Mucosa of rectum (tissue), 2 donors: ENCODE results near the gene CPA5.
"Not testable (repeated sequence)": the region's sequence is repeated elsewhere in the genome, so short reads cannot be mapped to it uniquely, and the experiment has no call there.

Source experiments
- H3K27ac ChIP-seq, 2 donors: one replicate each; pipeline ENCODE4 v1.7.0; 2013; ENCODE audit warnings: inconsistent platforms in 2 of 2, low read depth in 2 of 2, low read length in 2 of 2
- H3K27me3 ChIP-seq, 2 donors: one replicate each; pipeline ENCODE4 v1.7.0; 2013; ENCODE audit warnings: low read length in 2 of 2; ENCODE audit not compliant: control insufficient read depth in 2 of 2, insufficient read depth in 2 of 2
- H3K36me3 ChIP-seq, 2 donors: one replicate each; pipeline ENCODE4 v1.7.0; 2013; ENCODE audit warnings: low read length in 2 of 2; ENCODE audit not compliant: control insufficient read depth in 2 of 2, insufficient read depth in 2 of 2
- H3K4me1 ChIP-seq, 2 donors: one replicate each; pipeline ENCODE4 v1.7.0; 2013; ENCODE audit warnings: low read length in 2 of 2, mild to moderate bottlenecking in 1 of 2; ENCODE audit not compliant: control insufficient read depth in 2 of 2, insufficient read depth in 2 of 2
- H3K4me3 ChIP-seq, 2 donors: one replicate each; pipeline ENCODE4 v1.7.0; 2013; ENCODE audit warnings: low read length in 2 of 2
- H3K9ac ChIP-seq, 2 donors: one replicate each; pipeline ENCODE4 v1.7.0; 2013; ENCODE audit warnings: low read length in 2 of 2, low read depth in 1 of 2, mild to moderate bottlenecking in 1 of 2
- H3K9me3 ChIP-seq, 2 donors: one replicate each; pipeline ENCODE4 v1.7.0; 2013; ENCODE audit warnings: low read length in 2 of 2; ENCODE audit not compliant: control insufficient read depth in 2 of 2
- donor health status: healthy.
- donor health status: Normal muscosa, but diverticular disease.

CPA5 gene

GRCh38 chr7:130303982-130304381, 40.6 kb upstream of the CPA5 start:
- Histone ChIP-seq H3K4me3 (no peak overlapping the region), H3K27me3 (peaks cover 2 to 3% of the 10 kb centered on the region in 2 donors), H3K4me1 (no peaks in the 10 kb centered on the region), H3K9ac (no peak overlapping the region), H3K36me3 (no peaks in the 10 kb centered on the region), H3K27ac (no peak overlapping the region), H3K9me3 (no peaks in the 10 kb centered on the region)

DNA sequence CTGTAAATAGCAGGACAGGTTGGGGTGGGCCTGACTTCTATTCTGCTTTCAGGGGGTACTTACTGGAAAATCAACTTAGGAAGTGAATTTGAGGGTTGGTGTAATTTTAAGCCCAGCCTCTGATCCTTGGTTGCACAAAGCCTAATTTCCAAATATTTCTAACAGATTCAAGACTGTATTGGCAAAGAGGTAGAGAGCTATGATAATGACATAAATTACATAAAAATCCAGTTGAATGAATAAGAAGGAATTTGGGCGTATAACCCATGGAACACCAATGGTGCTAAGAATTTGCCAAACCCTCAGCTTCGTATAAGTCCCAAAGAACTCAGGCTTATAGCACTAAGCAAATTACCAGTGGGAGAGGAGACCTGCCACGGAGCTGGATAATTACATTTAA, 39.7 kb upstream of the CPA5 start:
- Histone ChIP-seq H3K4me1 (no peaks in the 10 kb centered on the region), H3K9ac (no peak overlapping the region), H3K27me3 (peaks cover 2 to 3% of the 10 kb centered on the region in 2 donors), H3K4me3 (no peak overlapping the region), H3K36me3 (no peaks in the 10 kb centered on the region), H3K27ac (no peak overlapping the region), H3K9me3 (no peaks in the 10 kb centered on the region)

DNA sequence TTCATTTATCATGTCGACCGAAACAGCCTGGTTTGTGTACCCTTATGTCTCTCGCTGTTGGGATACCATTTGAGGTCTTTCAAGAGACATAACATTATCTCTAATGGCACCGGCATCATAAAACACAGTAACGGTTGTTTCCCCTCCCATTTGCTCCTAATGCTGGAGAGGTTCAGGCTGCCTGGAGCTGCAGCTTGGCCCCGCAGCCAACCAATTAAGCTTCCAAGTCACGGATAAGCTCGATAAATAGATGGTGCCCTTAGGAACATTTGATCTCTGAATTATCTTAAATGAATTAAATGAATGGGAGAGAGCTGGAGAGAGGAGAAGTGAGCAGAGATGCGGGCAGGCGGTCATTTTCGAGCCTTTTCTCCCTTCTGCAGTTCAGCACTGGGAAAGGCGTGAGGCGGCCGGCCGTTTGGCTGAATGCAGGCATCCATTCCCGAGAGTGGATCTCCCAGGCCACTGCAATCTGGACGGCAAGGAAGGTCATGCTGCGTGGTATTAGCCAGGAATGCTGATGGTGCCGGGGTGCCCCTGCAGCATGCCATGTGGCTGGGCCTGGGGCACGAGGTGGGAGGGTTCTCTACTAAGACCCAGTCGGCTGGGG, 39.1 kb upstream of the CPA5 start:
- no peaks in the 10 kb centered on the region for H3K4me1 ChIP-seq
- no peak overlapping the region for H3K4me3 ChIP-seq
- H3K36me3 ChIP-seq = no peaks in the 10 kb centered on the region
- no peaks in the 10 kb centered on the region for H3K9me3 ChIP-seq
- no peak overlapping the region for H3K9ac ChIP-seq
- H3K27ac ChIP-seq = no peak overlapping the region
- peaks cover 2 to 3% of the 10 kb centered on the region in 2 donors for H3K27me3 ChIP-seq

DNA sequence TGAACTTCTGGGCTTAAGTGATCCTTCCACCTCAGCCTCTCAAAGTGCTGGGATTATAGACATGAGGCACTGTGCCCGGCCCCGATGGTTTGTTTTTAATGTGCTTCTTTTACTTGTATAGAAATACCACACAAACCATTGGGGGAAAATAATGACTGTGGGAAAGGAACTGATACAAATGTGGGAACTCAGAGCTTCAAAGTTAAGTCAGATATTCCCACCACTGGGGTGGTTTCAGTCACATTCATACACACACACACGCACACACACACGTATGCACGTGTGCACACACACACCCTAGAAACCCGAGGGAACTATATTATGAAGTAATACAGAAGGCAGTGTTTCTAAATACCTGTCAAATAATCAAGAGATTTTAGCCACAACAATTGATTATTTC, 34.6 kb upstream of the CPA5 start:
- no peaks in the 10 kb centered on the region for H3K36me3 ChIP-seq
- H3K4me1 ChIP-seq = no peaks in the 10 kb centered on the region
- no peak overlapping the region for H3K9ac ChIP-seq
- H3K4me3 ChIP-seq = no peak overlapping the region
- no peaks in the 10 kb centered on the region for H3K9me3 ChIP-seq
- no peak overlapping the region for H3K27ac ChIP-seq
- H3K27me3 ChIP-seq = no peaks in the 10 kb centered on the region

- no peak overlapping the region for H3K27ac ChIP-seq
- H3K9me3 ChIP-seq = no peaks in the 10 kb centered on the region
Observed at GRCh38 chr7:130314305-130314704, 30.3 kb upstream of the CPA5 start.

DNA sequence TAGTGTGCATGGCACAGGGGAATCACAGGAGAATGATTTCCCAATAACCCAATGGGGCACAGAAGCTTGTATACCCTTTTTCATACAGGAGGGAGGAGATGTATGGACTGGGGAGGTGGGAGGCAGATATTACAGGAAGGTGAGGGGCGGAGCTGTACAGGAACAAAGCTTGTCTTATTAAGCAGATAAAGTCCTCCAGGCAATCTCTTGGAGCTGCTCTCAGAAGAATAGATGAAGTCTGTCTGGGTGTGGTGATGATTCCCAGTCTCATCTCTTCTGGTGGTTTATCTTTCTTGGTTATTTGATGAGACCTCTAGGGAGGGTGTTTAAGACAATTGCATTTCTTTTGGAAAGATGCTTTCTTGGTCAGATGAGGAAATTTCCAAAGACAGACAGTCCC, 25.1 kb upstream of the CPA5 start:
- H3K9me3 ChIP-seq = no peaks in the 10 kb centered on the region
- no peaks in the 10 kb centered on the region for H3K27me3 ChIP-seq
- H3K4me1 ChIP-seq = no peaks in the 10 kb centered on the region
- no peak overlapping the region for H3K27ac ChIP-seq
- H3K4me3 ChIP-seq = no peak overlapping the region
- no peak overlapping the region for H3K9ac ChIP-seq
- H3K36me3 ChIP-seq = no peaks in the 10 kb centered on the region

More at GRCh38 chr7:130314305-130314704, 30.3 kb upstream of the CPA5 start:
- Histone ChIP-seq H3K4me1 (no peaks in the 10 kb centered on the region), H3K27me3 (no peaks in the 10 kb centered on the region), H3K4me3 (no peak overlapping the region), H3K9ac (no peak overlapping the region), H3K36me3 (no peaks in the 10 kb centered on the region)

DNA sequence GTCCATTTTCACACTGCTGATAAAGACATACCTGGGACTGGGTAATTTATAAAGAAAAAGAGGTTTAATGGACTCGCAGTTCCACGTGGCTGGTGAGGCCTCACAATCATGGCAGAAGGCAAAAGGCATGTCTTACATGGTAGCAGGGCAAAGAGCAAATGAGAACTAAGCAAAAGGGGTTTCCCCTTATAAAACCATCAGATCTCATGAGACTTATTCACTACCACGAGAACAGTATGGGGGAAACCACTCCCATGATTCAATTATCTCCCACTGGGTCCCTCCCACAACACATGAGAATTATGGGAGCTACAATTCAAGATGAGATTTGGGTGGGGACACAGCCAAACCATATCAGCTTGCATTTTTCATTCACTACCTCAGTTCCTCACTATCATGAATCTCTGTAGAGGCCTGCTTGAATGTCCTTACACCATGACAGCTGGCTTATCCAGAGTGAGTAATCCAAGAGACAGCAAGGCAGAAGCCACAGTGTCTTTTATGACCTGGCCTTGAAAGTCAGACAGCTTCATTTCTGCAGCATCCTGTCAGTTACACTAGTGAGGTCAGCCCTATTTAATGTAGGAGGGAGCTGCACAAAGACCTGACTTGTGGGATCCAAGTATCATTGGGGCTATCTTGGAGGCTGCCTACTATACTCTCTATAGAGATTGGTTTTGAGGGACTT, 22.9 kb upstream of the CPA5 start:
- H3K4me3 ChIP-seq, H3K4me1 ChIP-seq, H3K9me3 ChIP-seq, H3K36me3 ChIP-seq, H3K27me3 ChIP-seq, H3K9ac ChIP-seq, H3K27ac ChIP-seq: not testable (repeated sequence)

GRCh38 chr7:130322615-130323014, 22.0 kb upstream of the CPA5 start:
- no peaks in the 10 kb centered on the region for H3K9me3 ChIP-seq
- H3K4me3 ChIP-seq = no peak overlapping the region
- no peaks in the 10 kb centered on the region for H3K36me3 ChIP-seq
- no peak overlapping the region for H3K27ac ChIP-seq
- H3K27me3 ChIP-seq = no peaks in the 10 kb centered on the region
- no peak overlapping the region for H3K9ac ChIP-seq
- no peaks in the 10 kb centered on the region for H3K4me1 ChIP-seq

GRCh38 chr7:130324306-130324943, 20.2 kb upstream of the CPA5 start:
- H3K4me1 ChIP-seq = no peaks in the 10 kb centered on the region
- H3K9ac ChIP-seq = no peak overlapping the region
- H3K36me3 ChIP-seq = no peaks in the 10 kb centered on the region
- no peak overlapping the region for H3K27ac ChIP-seq
- H3K9me3 ChIP-seq = no peaks in the 10 kb centered on the region
- H3K27me3 ChIP-seq = no peaks in the 10 kb centered on the region
- H3K4me3 ChIP-seq = no peak overlapping the region

GRCh38 chr7:130329681-130330080, 14.9 kb upstream of the CPA5 start:
- Histone ChIP-seq H3K27ac (no peak overlapping the region), H3K27me3 (no peaks in the 10 kb centered on the region), H3K4me3 (no peak overlapping the region), H3K9me3 (no peaks in the 10 kb centered on the region), H3K36me3 (no peaks in the 10 kb centered on the region), H3K9ac (no peak overlapping the region), H3K4me1 (no peaks in the 10 kb centered on the region)
